IMR-90 (cell line): ENCODE measurements around the gene INHBE. TPM values are rescaled to one million over a fixed set of nuclear protein-coding genes. Genes with fewer than 3 reads are reported as not detected.

ENCODE experiments used
- ATAC-seq: fragments of 200-7000 bp; cut with Tn5 transposase; 2 replicates; pipeline ENCODE4 v1.9.1; 2020; ENCODE audit warnings: low read depth, mild to moderate bottlenecking, moderate library complexity
- BruUV-seq: library from RNA; stranded (reverse); fragments of 400-500 nt; replicated peaks from 2 replicates; lab custom pipeline; 2021; lab: Mats Ljungman, UMichigan
- CTCF ChIA-PET: fragments of 300-600 bp; formaldehyde crosslinking; extraction: SDS; loops from one replicate; lab custom pipeline; 2021; ENCODE audit warnings: antibody characterized with exemption; lab: Yijun Ruan, JAX
- POLR2A ChIA-PET: fragments of 300-600 bp; sonication (Branson Sonifier 250); formaldehyde crosslinking; loops from one replicate; lab custom pipeline; 2022; ENCODE audit warnings: antibody characterized with exemption; ENCODE audit not compliant: unreplicated experiment; lab: Charles Lee
- DNase-seq: peaks from one replicate; pipeline ENCODE4 v3.0.0; 2013
- H2AFZ ChIP-seq: replicated peaks from 2 replicates; pipeline ENCODE3; 2013; ENCODE audit warnings: low read length, mild to moderate bottlenecking; ENCODE audit not compliant: poor library complexity
- H2AK5ac ChIP-seq: 2 replicates; pipeline ENCODE4 v1.6.1; 2013; ENCODE audit warnings: low read depth, low read length, inconsistent platforms
- H2AK9ac ChIP-seq: replicated peaks from 2 replicates; pipeline ENCODE3; 2013; ENCODE audit warnings: mild to moderate bottlenecking, low read depth, low read length, moderate library complexity; ENCODE audit not compliant: poor library complexity
- H2BK120ac ChIP-seq: 2 replicates; pipeline ENCODE4 v1.6.1; 2013; ENCODE audit warnings: low read depth, low read length, inconsistent platforms
- H2BK15ac ChIP-seq: 3 replicates; pipeline ENCODE4 v1.6.1; 2013; ENCODE audit warnings: low read depth, low read length, inconsistent platforms
- H2BK20ac ChIP-seq: 2 replicates; pipeline ENCODE4 v1.6.1; 2013; ENCODE audit warnings: low read depth, mild to moderate bottlenecking, inconsistent platforms, low read length, moderate library complexity
- H2BK5ac ChIP-seq: 2 replicates; pipeline ENCODE4 v1.6.1; 2013; ENCODE audit warnings: mild to moderate bottlenecking, low read depth, low read length, inconsistent platforms; ENCODE audit not compliant: poor library complexity, severe bottlenecking
- H3K14ac ChIP-seq: replicated peaks from 2 replicates; pipeline ENCODE4 v1.6.1; 2013; ENCODE audit warnings: low read depth, low read length, inconsistent platforms
- H3K18ac ChIP-seq: 2 replicates; pipeline ENCODE4 v1.6.1; 2013; ENCODE audit warnings: low read depth, low read length, control low read depth
- H3K23ac ChIP-seq: 2 replicates; pipeline ENCODE4 v1.6.1; 2013; ENCODE audit warnings: low read depth, low read length, inconsistent platforms
- H3K27ac ChIP-seq: 2 replicates; pipeline ENCODE4 v1.5.1; 2013; ENCODE audit warnings: mild to moderate bottlenecking, control low read depth, low read length; ENCODE audit not compliant: insufficient read depth
- H3K27me3 ChIP-seq: 2 replicates; pipeline ENCODE4 v1.6.1; 2013; ENCODE audit warnings: low read length; ENCODE audit not compliant: control insufficient read depth, insufficient read depth
- H3K36me3 ChIP-seq: 2 replicates; pipeline ENCODE4 v1.6.1; 2013; ENCODE audit warnings: low read length, mixed read lengths; ENCODE audit not compliant: control insufficient read depth, insufficient read depth
- H3K4ac ChIP-seq: 2 replicates; pipeline ENCODE4 v1.6.1; 2013; ENCODE audit warnings: low read depth, low read length, inconsistent platforms
- H3K4me1 ChIP-seq: 2 replicates; pipeline ENCODE4 v1.6.1; 2013; ENCODE audit warnings: low read length, mixed read lengths; ENCODE audit not compliant: control insufficient read depth, insufficient read depth
- H3K4me2 ChIP-seq: 2 replicates; pipeline ENCODE4 v1.6.1; 2013; ENCODE audit warnings: low read depth, mild to moderate bottlenecking, control low read depth, low read length, moderate library complexity
- H3K4me3 ChIP-seq: 2 replicates; pipeline ENCODE4 v1.5.1; 2013; ENCODE audit warnings: low read depth, mild to moderate bottlenecking, control low read depth, low read length, moderate library complexity; ENCODE audit not compliant: insufficient read depth
- H3K56ac ChIP-seq: 2 replicates; pipeline ENCODE4 v1.6.1; 2013; ENCODE audit warnings: low read length, inconsistent platforms; ENCODE audit not compliant: insufficient read depth; ENCODE audit errors: extremely low read depth
- H3K79me1 ChIP-seq, 2 experiments: 2 replicates each; pipeline ENCODE4 v1.6.1; 2013; ENCODE audit warnings: low read length in 2 of 2, inconsistent platforms in 1 of 2, low read depth in 1 of 2
- H3K9ac ChIP-seq: 2 replicates; pipeline ENCODE4 v1.6.1; 2013; ENCODE audit warnings: low read depth, low read length, control low read depth
- H3K9me1 ChIP-seq: 2 replicates; pipeline ENCODE4 v1.6.1; 2013; ENCODE audit warnings: low read length, inconsistent platforms; ENCODE audit not compliant: insufficient read depth
- H3K9me3 ChIP-seq: 2 replicates; pipeline ENCODE4 v1.6.1; 2013; ENCODE audit warnings: low read length; ENCODE audit not compliant: control insufficient read depth, insufficient read depth
- H4K20me1 ChIP-seq: 2 replicates; pipeline ENCODE4 v1.6.1; 2013; ENCODE audit warnings: low read length, inconsistent platforms; ENCODE audit not compliant: insufficient read depth
- H4K5ac ChIP-seq: 2 replicates; pipeline ENCODE4 v1.6.1; 2013; ENCODE audit warnings: mild to moderate bottlenecking, low read depth, low read length, control low read depth
- H4K8ac ChIP-seq, 2 experiments: 2 replicates each; pipeline ENCODE4 v1.6.1; 2013; ENCODE audit warnings: low read depth in 2 of 2, low read length in 2 of 2, control low read depth in 1 of 2, inconsistent platforms in 1 of 2
- H4K91ac ChIP-seq: 2 replicates; pipeline ENCODE4 v1.6.1; 2013; ENCODE audit warnings: low read depth, low read length, inconsistent platforms; ENCODE audit not compliant: insufficient read depth
- CTCF ChIP-seq: conservative IDR thresholded peaks from 2 replicates; pipeline ENCODE4 v1.5.1; 2012; ENCODE audit warnings: mild to moderate bottlenecking, low read depth, low read length, improper control_type of control experiment
- FOS ChIP-seq: fragments of 150-350 bp; IDR thresholded peaks from 2 replicates; pipeline ENCODE4 v1.6.1; 2016; ENCODE audit warnings: low read depth, low read length
- MXI1 ChIP-seq: IDR thresholded peaks from 2 replicates; pipeline ENCODE4 v1.6.1; 2012; ENCODE audit warnings: low read depth, mild to moderate bottlenecking, low read length, moderate library complexity, borderline replicate concordance
- NFE2L2 ChIP-seq: fragments of 150-350 bp; IDR thresholded peaks from 2 replicates; pipeline ENCODE4 v1.6.1; 2016; ENCODE audit warnings: low read depth, mild to moderate bottlenecking, low read length
- RCOR1 ChIP-seq: IDR thresholded peaks from 2 replicates; pipeline ENCODE4 v1.6.1; 2012; ENCODE audit warnings: mild to moderate bottlenecking, low read length, improper control_type of control experiment; ENCODE audit not compliant: insufficient replicate concordance
- SMC3 ChIP-seq: fragments of 150-350 bp; IDR thresholded peaks from 2 replicates; pipeline ENCODE4 v1.6.1; 2016; ENCODE audit warnings: low read depth, mild to moderate bottlenecking, antibody characterized with exemption, low read length, moderate library complexity
- USF2 ChIP-seq: fragments of 150-350 bp; IDR thresholded peaks from 2 replicates; pipeline ENCODE4 v1.6.1; 2017; ENCODE audit warnings: mild to moderate bottlenecking, antibody characterized with exemption, low read length, low read depth
- WGBS, 2 experiments: methylation state at CpG; one replicate each; pipeline versions ENCODE4 v1.1.5 to v1.1.7; 2013; ENCODE audit warnings: missing lambda C conversion rate in 2 of 2; ENCODE audit not compliant: insufficient read length in 1 of 2; ENCODE audit errors: extremely low coverage in 2 of 2; 5-methylcytosine and 5-hydroxymethylcytosine counted together
- dilution Hi-C: fragments of 300-500 bp; cut with HindIII; formaldehyde crosslinking; loops from one replicate; pipeline ENCODE4 v1.14.3; 2018; ENCODE audit warnings: low sequenced_read_pairs; ENCODE audit not compliant: unreplicated experiment
- in situ Hi-C: fragments of 300-500 bp; cut with MboI; formaldehyde crosslinking; loops from 3 replicates; pipeline ENCODE4 v1.14.3; 2019; ENCODE audit warnings: low sequenced_read_pairs, inconsistent platforms, mixed read lengths
- intact Hi-C: fragments of 100-400 bp; cut with micrococcal nuclease; formaldehyde crosslinking; loops from 2 replicates; pipeline ENCODE4 v1.10.0; 2022
- polyA plus RNA-seq, 3 experiments: library from polyadenylated mRNA; depleted of rRNA; stranded (reverse); fragments of >200 nt; gene quantifications; 2 replicates each; pipeline ENCODE4 v1.2.3, GENCODE V29; 2012; ENCODE audit warnings: low replicate concordance in 1 of 3
- total RNA-seq: library from RNA; depleted of rRNA; stranded (reverse); fragments of >200 nt; gene quantifications from 2 replicates; pipeline ENCODE4 v1.2.3, GENCODE V29; 2012

The INHBE gene
- total and polyA plus RNA-seq, 2 of the 4 experiments (the other 2 are of a cell fraction): 0.90 to 1.7 TPM

DNA sequence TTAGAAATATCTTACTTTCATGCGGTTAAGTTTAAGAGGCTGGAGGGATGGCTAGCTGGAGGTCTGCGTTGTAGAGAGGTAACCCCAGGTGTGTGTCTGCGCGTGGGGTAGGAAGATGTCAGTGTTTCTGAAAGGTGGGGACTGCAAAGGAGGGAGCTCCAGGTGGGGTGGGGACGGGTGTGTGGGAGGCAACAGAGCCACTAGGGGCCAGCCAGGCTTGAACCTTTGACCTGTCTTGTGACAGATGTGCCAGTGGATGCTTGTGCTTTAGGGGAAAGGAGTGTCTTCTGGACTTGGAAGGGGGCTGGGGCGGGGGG lies 5.3 kb downstream of the INHBE start:
- Histone ChIP-seq H3K14ac (no peak overlapping the region), H3K79me1 (peaks cover 0 to 6% of the 10 kb centered on the region in 2 experiments; a peak in 1 of 4 replicates), H3K9ac (no peak overlapping the region), H2BK120ac (no peak overlapping the region), H3K18ac (no peak overlapping the region), H3K4me2 (peak overlapping the region; percentile 64), H2BK5ac (no peak overlapping the region), H3K4me1 (peaks cover 16% of the 10 kb centered on the region), H4K20me1 (no peaks in the 10 kb centered on the region), H2AK5ac (no peak overlapping the region), H3K36me3 (no peaks in the 10 kb centered on the region), H3K9me1 (peaks cover 6% of the 10 kb centered on the region), H3K4ac (peak overlapping the region; percentile 20; the same call in 1 of the 2 replicates), H4K91ac (no peak overlapping the region), H2BK15ac (no peak overlapping the region), H2AFZ (peak overlapping the region; percentile 0), H4K8ac (peak overlapping the region in 1 of 2 experiments; percentile 40; a peak in 1 of 4 replicates), H3K56ac (no peak overlapping the region), H3K27ac (no peak overlapping the region), H3K23ac (peak overlapping the region; percentile 12; the same call in 1 of the 2 replicates), H3K9me3 (no peaks in the 10 kb centered on the region), H2AK9ac (peak overlapping the region; percentile 87), H3K4me3 (peak overlapping the region; percentile 9; the same call in 1 of the 2 replicates), H3K27me3 (no peaks in the 10 kb centered on the region), H2BK20ac (no peak overlapping the region), H4K5ac (no peak overlapping the region)
- ChIA-PET POLR2A (no interaction called here), CTCF (no interaction called here)
- ATAC-seq: no peak
- dilution Hi-C loops: no loop called here
- no peak for DNase-seq
- in situ Hi-C loops: no loop called here
- WGBS, 2 experiments: 0% methylated on average over 4 of the region's 6 CpGs; no CpG with 5 or more reads in 1 of the 2 experiments
- TF ChIP-seq FOS (no peak), MXI1 (no peak), SMC3 (no peak), RCOR1 (no peak), CTCF (no peak), USF2 (no peak), NFE2L2 (no peak)
- intact Hi-C loops: loop anchor here (5.0 kb wide), 1 partner anchor 162 kb away; no protein-coding TSS in a partner anchor
- BruUV-seq: no TSS peak
